H9 (cell line): Measurements from ENCODE around the gene SH3BP5L. TPM values are rescaled to one million over a fixed set of nuclear protein-coding genes. Genes with fewer than 3 reads are reported as not detected.

Experiments used
- DNase-seq: peaks from one replicate; pipeline ENCODE4 v3.0.0-alpha.2; 2017
- H2AFZ ChIP-seq: one replicate; pipeline ENCODE4 v1.6.1; 2013; ENCODE audit warnings: mild to moderate bottlenecking, low read length, control low read depth, moderate library complexity
- H2AK5ac ChIP-seq: 2 replicates; pipeline ENCODE4 v1.6.1; 2013; ENCODE audit warnings: low read length, control low read depth, mixed read lengths; ENCODE audit not compliant: insufficient read length
- H2BK120ac ChIP-seq: one replicate; pipeline ENCODE4 v1.6.1; 2013; ENCODE audit warnings: low read depth, mild to moderate bottlenecking, low read length, control low read depth, inconsistent platforms; ENCODE audit not compliant: poor library complexity, severe bottlenecking
- H2BK12ac ChIP-seq: 2 replicates; pipeline ENCODE4 v1.6.1; 2013; ENCODE audit warnings: low read length, control low read depth, mixed read lengths, low read depth; ENCODE audit not compliant: insufficient read length
- H2BK15ac ChIP-seq: 2 replicates; pipeline ENCODE4 v1.6.1; 2013; ENCODE audit warnings: low read depth, low read length, control low read depth
- H2BK20ac ChIP-seq: one replicate; pipeline ENCODE4 v1.6.1; 2013; ENCODE audit warnings: low read depth, mild to moderate bottlenecking, low read length, control low read depth, inconsistent platforms; ENCODE audit not compliant: poor library complexity, severe bottlenecking
- H2BK5ac ChIP-seq: 2 replicates; pipeline ENCODE4 v1.6.1; 2013; ENCODE audit warnings: low read length, control low read depth, mixed read lengths; ENCODE audit not compliant: insufficient read length
- H3K14ac ChIP-seq: 2 replicates; pipeline ENCODE4 v1.6.1; 2013; ENCODE audit warnings: low read length, control low read depth; ENCODE audit not compliant: insufficient read depth
- H3K18ac ChIP-seq: 2 replicates; pipeline ENCODE4 v1.6.1; 2013; ENCODE audit warnings: low read depth, mild to moderate bottlenecking, mixed read lengths, low read length, control low read depth; ENCODE audit not compliant: insufficient read length
- H3K23ac ChIP-seq: 2 replicates; pipeline ENCODE4 v1.6.1; 2013; ENCODE audit warnings: low read length, control low read depth, mixed read lengths, low read depth; ENCODE audit not compliant: insufficient read length
- H3K23me2 ChIP-seq: 2 replicates; pipeline ENCODE4 v1.6.1; 2013; ENCODE audit warnings: low read depth, mild to moderate bottlenecking, mixed read lengths, low read length, control low read depth; ENCODE audit not compliant: insufficient read length, poor library complexity, severe bottlenecking
- H3K27ac ChIP-seq: 2 replicates; pipeline ENCODE4 v1.5.1; 2013; ENCODE audit warnings: low read length, control low read depth, mixed read lengths, low read depth; ENCODE audit not compliant: insufficient read length
- H3K27me3 ChIP-seq: 2 replicates; pipeline ENCODE4 v1.6.1; 2013; ENCODE audit warnings: low read length, control low read depth, inconsistent platforms; ENCODE audit not compliant: insufficient read depth
- H3K4ac ChIP-seq: 2 replicates; pipeline ENCODE4 v1.6.1; 2013; ENCODE audit warnings: low read depth, mild to moderate bottlenecking, control low read depth, inconsistent platforms, low read length, moderate library complexity
- H3K4me1 ChIP-seq: 2 replicates; pipeline ENCODE4 v1.6.1; 2013; ENCODE audit warnings: low read length, control low read depth, inconsistent platforms; ENCODE audit not compliant: insufficient read depth
- H3K4me2 ChIP-seq: 2 replicates; pipeline ENCODE4 v1.6.1; 2013; ENCODE audit warnings: low read length, control low read depth, mixed read lengths; ENCODE audit not compliant: insufficient read length, insufficient read depth
- H3K56ac ChIP-seq: 2 replicates; pipeline ENCODE4 v1.6.1; 2013; ENCODE audit warnings: low read depth, mild to moderate bottlenecking, mixed read lengths, low read length, control low read depth; ENCODE audit not compliant: insufficient read length
- H3K79me1 ChIP-seq: 2 replicates; pipeline ENCODE4 v1.6.1; 2013; ENCODE audit warnings: low read depth, mild to moderate bottlenecking, moderate library complexity, low read length, control low read depth, inconsistent platforms; ENCODE audit not compliant: insufficient read depth, poor library complexity, severe bottlenecking
- H3K79me2 ChIP-seq: 2 replicates; pipeline ENCODE4 v1.6.1; 2013; ENCODE audit warnings: low read length, control low read depth, inconsistent platforms; ENCODE audit not compliant: insufficient read depth
- H3K9ac ChIP-seq: 2 replicates; pipeline ENCODE4 v1.6.1; 2013; ENCODE audit warnings: low read length, control low read depth, mixed read lengths; ENCODE audit not compliant: insufficient read length; ENCODE audit errors: extremely low read depth
- H3K9me3 ChIP-seq: one replicate; pipeline ENCODE4 v1.6.1; 2013; ENCODE audit warnings: low read depth, low read length, inconsistent platforms; ENCODE audit not compliant: control insufficient read depth
- H3T11ph ChIP-seq: one replicate; pipeline ENCODE4 v1.6.1; 2013; ENCODE audit warnings: mild to moderate bottlenecking, low read length, control low read depth, inconsistent platforms
- H4K20me1 ChIP-seq: one replicate; pipeline ENCODE4 v1.6.1; 2013; ENCODE audit not compliant: control insufficient read depth, insufficient read length, insufficient read depth
- H4K5ac ChIP-seq: 2 replicates; pipeline ENCODE4 v1.6.1; 2013; ENCODE audit warnings: low read depth, mild to moderate bottlenecking, mixed read lengths, low read length, control low read depth; ENCODE audit not compliant: insufficient read length
- H4K8ac ChIP-seq: replicated peaks from 2 replicates; pipeline ENCODE4 v1.6.1; 2013; ENCODE audit warnings: low read length, control low read depth, mixed read lengths, low read depth; ENCODE audit not compliant: insufficient read length
- H4K91ac ChIP-seq: 2 replicates; pipeline ENCODE4 v1.6.1; 2013; ENCODE audit warnings: low read depth, mild to moderate bottlenecking, moderate library complexity, mixed read lengths, low read length, control low read depth; ENCODE audit not compliant: insufficient read length
- H3K27ac Mint-ChIP-seq, 3 experiments: 2 replicates in 2 of 3; 3 replicates in 1 of 3; pipeline ENCODE4 v1.8.0; 2020 to 2021; ENCODE audit warnings: mixed read lengths in 3 of 3, mild to moderate bottlenecking in 1 of 3, moderate library complexity in 1 of 3
- H3K27me3 Mint-ChIP-seq: 2 replicates; pipeline ENCODE4 v1.8.0; 2021; ENCODE audit warnings: low read depth, mild to moderate bottlenecking, moderate library complexity, mixed read lengths
- H3K36me3 Mint-ChIP-seq, 3 experiments: 2 replicates in 2 of 3; 3 replicates in 1 of 3; pipeline ENCODE4 v1.8.0; 2020 to 2021; ENCODE audit warnings: low read depth in 3 of 3, mixed read lengths in 3 of 3; ENCODE audit not compliant: insufficient read depth in 1 of 3
- H3K4me1 Mint-ChIP-seq, 2 experiments: 2 replicates each; pipeline ENCODE4 v1.8.0; 2020; ENCODE audit warnings: mixed read lengths in 2 of 2
- H3K4me3 Mint-ChIP-seq, 2 experiments: 2 replicates in 1 of 2; 3 replicates in 1 of 2; pipeline ENCODE4 v1.8.0; 2020 to 2021; ENCODE audit warnings: mild to moderate bottlenecking in 2 of 2, mixed read lengths in 2 of 2, moderate library complexity in 1 of 2
- H3K9me3 Mint-ChIP-seq, 2 experiments: 2 replicates in 1 of 2; 3 replicates in 1 of 2; pipeline ENCODE4 v1.8.0; 2020; ENCODE audit warnings: mild to moderate bottlenecking in 2 of 2, mixed read lengths in 2 of 2, moderate library complexity in 1 of 2
- CTCF ChIP-seq: fragments of 200-600 bp; sonication (generic); conservative IDR thresholded peaks from 3 replicates; pipeline ENCODE4 v1.8.0; 2021; ENCODE audit warnings: antibody characterized with exemption, mild to moderate bottlenecking
- WGBS: extraction: QIAGEN DNeasy Blood & Tissue Kit; methylation state at CpG from one replicate; pipeline ENCODE4 v1.1.7; 2013; ENCODE audit warnings: missing lambda C conversion rate, low lambda C conversion rate, mixed read lengths; ENCODE audit not compliant: insufficient read length; ENCODE audit errors: extremely low coverage; 5-methylcytosine and 5-hydroxymethylcytosine counted together
- total RNA-seq: library from RNA; stranded (reverse); gene quantifications from 2 replicates; pipeline ENCODE4 v1.2.1, GENCODE V29; 2021

SH3BP5L gene
- total RNA-seq, 1 experiment from 2014 or later, result 27.6 TPM

GRCh38 chr1:248808876-248809275, 16.8 kb downstream of the SH3BP5L start:
- no peak overlapping the region for H2BK12ac ChIP-seq
- no peaks in the 10 kb centered on the region for H3K27me3 ChIP-seq
- H2BK20ac ChIP-seq, result no peak overlapping the region
- Mint-ChIP-seq H3K27ac (no peak overlapping the region), H3K36me3 (peaks cover 16 to 30% (median 26%) of the 10 kb centered on the region in 3 experiments), H3K9me3 (peaks cover 14 to 17% of the 10 kb centered on the region in 2 experiments), H3K4me1 (0 out of 4 replicates have a peak, but pooled peaks cover 0 to 4% of the 10 kb centered on the region in 2 experiments), H3K27me3 (peaks cover 2% of the 10 kb centered on the region; the same call in 1 of the 2 replicates), H3K4me3 (no peak overlapping the region)
- no peak overlapping the region for H3K4me2 ChIP-seq
- no peak overlapping the region for H4K91ac ChIP-seq
- no peak overlapping the region for H2AK5ac ChIP-seq
- H3K9me3 ChIP-seq, result peaks cover 16% of the 10 kb centered on the region
- H3T11ph ChIP-seq, result no peak overlapping the region
- H2BK15ac ChIP-seq, result no peak overlapping the region
- H4K8ac ChIP-seq, result no peak overlapping the region
- no peak for TF ChIP-seq CTCF
- DNase-seq, result no peak
- no peak overlapping the region for H3K18ac ChIP-seq
- H4K5ac ChIP-seq, result no peak overlapping the region
- no CpG with 5 or more reads among the region's 9 CpGs for WGBS
- H3K9ac ChIP-seq, result no peak overlapping the region
- no peak overlapping the region for H3K23ac ChIP-seq
- H3K4me1 ChIP-seq, result no peaks in the 10 kb centered on the region
- H2AFZ ChIP-seq, result no peak overlapping the region
- no peak overlapping the region for H3K14ac ChIP-seq
- H3K79me1 ChIP-seq, result no peaks in the 10 kb centered on the region
- H3K4ac ChIP-seq, result no peak overlapping the region
- H3K27ac ChIP-seq, result no peak overlapping the region
- no peak overlapping the region for H3K56ac ChIP-seq
- no peaks in the 10 kb centered on the region for H3K23me2 ChIP-seq
- H2BK120ac ChIP-seq, result no peak overlapping the region
- no peaks in the 10 kb centered on the region for H4K20me1 ChIP-seq
- H2BK5ac ChIP-seq, result no peak overlapping the region
- no peaks in the 10 kb centered on the region for H3K79me2 ChIP-seq
